ENCODE results near the gene LYZL6. TPM values are rescaled to one million over a fixed set of nuclear protein-coding genes. Genes with fewer than 3 reads are reported as not detected.

The LYZL6 gene
- total and polyA plus RNA-seq, 2 of the 8 experiments (the other 6 are each of a cell fraction or from before 2014, with no cell fraction given), result not detected

- Histone ChIP-seq H2AK5ac (ENCODE audit: low read depth, low read length) (no peak overlapping the region), H3K79me1 (ENCODE audit: low read depth, low read length) (no peaks in the 10 kb centered on the region), H2AFZ (ENCODE audit: low read length) (no peak overlapping the region), H3K4me2 (ENCODE audit: insufficient read depth in 1 of 2, low read depth in 2 of 2, low read length in 2 of 2) (no peak overlapping the region), H3K79me2 (ENCODE audit: control insufficient read depth in 1 of 2, insufficient read depth in 2 of 2, low read length in 2 of 2) (no peaks in the 10 kb centered on the region), H3K36me3 (ENCODE audit: control insufficient read depth in 2 of 4, insufficient read depth in 4 of 4, low read length in 3 of 4) (no peaks in the 10 kb centered on the region), H2BK120ac (replicated peaks; ENCODE audit: low read depth, low read length) (no peak overlapping the region), H4K8ac (ENCODE audit: extremely low read depth, insufficient read depth, low read length) (no peak overlapping the region), H3K9me3 (ENCODE audit: insufficient read depth in 2 of 2, low read depth in 1 of 2, low read length in 1 of 2) (no peaks in the 10 kb centered on the region), H3K4ac (replicated peaks; ENCODE audit: insufficient read length, low read depth, low read length) (no peak overlapping the region), H3K14ac (ENCODE audit: insufficient read length) (no peak overlapping the region), H3K9ac (replicated peaks in 1 of 4; ENCODE audit: extremely low read depth in 1 of 4, low read depth in 3 of 4, low read length in 3 of 4) (no peak overlapping the region), H2BK15ac (ENCODE audit: low read length) (no peak overlapping the region), H2BK12ac (ENCODE audit: low read depth, low read length) (no peak overlapping the region), H3K18ac (ENCODE audit: extremely low read depth, low read length) (no peak overlapping the region), H2BK20ac (ENCODE audit: low read length) (no peak overlapping the region), H3K4me1 (replicated peaks in 1 of 4; ENCODE audit: control insufficient read depth in 3 of 4, insufficient read depth in 4 of 4, low read length in 3 of 4) (peaks cover 0 to 2% (median 0%) of the 10 kb centered on the region in 4 experiments; a peak in 2 of 7 replicates), H3K56ac (replicated peaks; ENCODE audit: insufficient read length, low read depth, low read length) (no peak overlapping the region), H3K23ac (ENCODE audit: insufficient read length) (no peak overlapping the region), H3K23me2 (ENCODE audit: low read depth, low read length) (no peaks in the 10 kb centered on the region), H2BK5ac (ENCODE audit: low read depth, low read length) (no peak overlapping the region), H3K27me3 (replicated peaks in 1 of 4; ENCODE audit: control insufficient read depth in 3 of 4, extremely low read depth in 1 of 4, insufficient read depth in 3 of 4, low read length in 3 of 4) (no peaks in the 10 kb centered on the region), H4K91ac (replicated peaks; ENCODE audit: insufficient read length, low read length) (no peak overlapping the region), H4K5ac (ENCODE audit: insufficient read length, low read depth, low read length) (no peak overlapping the region), H3K27ac (ENCODE audit: low read depth, low read length) (no peak overlapping the region), H4K20me1 (replicated peaks in 1 of 2; ENCODE audit: control insufficient read depth in 1 of 2, insufficient read depth in 2 of 2, low read length in 2 of 2) (no peaks in the 10 kb centered on the region), H3K4me3 (ENCODE audit: extremely low read depth in 1 of 4, insufficient read depth in 2 of 4, low read depth in 3 of 4, low read length in 4 of 4) (no peak overlapping the region)
- FAIRE-seq, result no peak
- 67% methylated on average over 1 of the region's 1 CpG; no CpG with 5 or more reads in 1 of the 2 experiments for WGBS, 2 experiments (ENCODE audit: extremely low coverage in 1 of 2, insufficient coverage in 1 of 2, insufficient read length in 1 of 2, insufficient replicate concordance in 2 of 2, low coverage in 1 of 2, low lambda C conversion rate in 2 of 2, missing lambda C conversion rate in 1 of 2)
- POLR2A ChIA-PET (ENCODE audit: partially characterized antibody), result no interaction called here
- DNase-seq (ENCODE audit: low read depth in 1 of 2, low spot score in 2 of 2), result no peak
- CTCF ChIA-PET (ENCODE audit: partially characterized antibody), result interaction anchor here (0.7 to 5.1 kb wide), 3 partner anchors 13 to 182 kb away, joined by 3 to 46 read pairs (median 3); no protein-coding TSS in a partner anchor
- TF ChIP-seq CHD2 (IDR thresholded peaks at IDR 0.05; ENCODE audit: low read length) (no peak), BCL11A (IDR thresholded peaks at IDR 0.05; ENCODE audit: low read depth in 2 of 2, low read length in 2 of 2) (no peak), SUZ12 (IDR thresholded peaks at IDR 0.05; ENCODE audit: low read length) (no peak), TCF12 (IDR thresholded peaks at IDR 0.05; ENCODE audit: low read depth, low read length) (no peak), CHD1 (IDR thresholded peaks at IDR 0.05; ENCODE audit: low read depth, low read length) (no peak), RXRA (IDR thresholded peaks at IDR 0.05; ENCODE audit: insufficient read depth, low read depth, low read length) (no peak), CBX5 (IDR thresholded peaks at IDR 0.05; ENCODE audit: low read depth, low read length) (no peak), NRF1 (IDR thresholded peaks at IDR 0.05; ENCODE audit: low read depth, low read length) (no peak), BACH1 (IDR thresholded peaks at IDR 0.05; ENCODE audit: low read length) (no peak), KDM5A (IDR thresholded peaks at IDR 0.05; ENCODE audit: low read length) (no peak), CEBPB (IDR thresholded peaks at IDR 0.05; ENCODE audit: low read depth, low read length) (no peak), SP4 (IDR thresholded peaks at IDR 0.05; ENCODE audit: low read length) (no peak), POLR2A (IDR thresholded peaks at IDR 0.05; ENCODE audit: control extremely low read depth in 1 of 2, low read depth in 2 of 2, low read length in 2 of 2) (no peak), ATF2 (IDR thresholded peaks at IDR 0.05; ENCODE audit: low read length) (no peak)
These were observed 28.6 kb upstream of the LYZL6 start for GRCh38 chr17:35972066-35972465.
